ENCODE measurements around the gene ADO. TPM values are rescaled to one million over a fixed set of nuclear protein-coding genes. Genes with fewer than 3 reads are reported as not detected.

The ADO gene
- total and polyA plus RNA-seq, 2 of the 4 experiments (the other 2 are of a cell fraction), result 8.0 to 8.1 TPM

- Histone ChIP-seq H2BK15ac (ENCODE audit: low read depth, low read length) (no peak overlapping the region), H4K20me1 (ENCODE audit: insufficient read depth, low read length) (no peaks in the 10 kb centered on the region), H3K56ac (ENCODE audit: extremely low read depth, insufficient read depth, low read length) (no peak overlapping the region), H2AK5ac (ENCODE audit: low read depth, low read length) (no peak overlapping the region), H3K36me3 (ENCODE audit: control insufficient read depth, insufficient read depth, low read length) (no peaks in the 10 kb centered on the region), H3K9ac (ENCODE audit: low read depth, low read length) (no peak overlapping the region), H4K91ac (ENCODE audit: insufficient read depth, low read depth, low read length) (no peak overlapping the region), H3K27ac (ENCODE audit: insufficient read depth, low read length) (no peak overlapping the region), H3K14ac (replicated peaks; ENCODE audit: low read depth, low read length) (no peak overlapping the region), H3K4ac (ENCODE audit: low read depth, low read length) (no peak overlapping the region), H3K23ac (ENCODE audit: low read depth, low read length) (no peak overlapping the region), H3K4me2 (ENCODE audit: low read depth, low read length) (no peak overlapping the region), H3K9me1 (ENCODE audit: insufficient read depth, low read length) (no peaks in the 10 kb centered on the region), H2AFZ (replicated peaks; ENCODE audit: low read length, poor library complexity) (no peak overlapping the region), H3K9me3 (ENCODE audit: control insufficient read depth, insufficient read depth, low read length) (no peaks in the 10 kb centered on the region), H2BK120ac (ENCODE audit: low read depth, low read length) (no peak overlapping the region), H2AK9ac (replicated peaks; ENCODE audit: low read depth, low read length, poor library complexity) (no peak overlapping the region), H4K8ac (ENCODE audit: low read depth in 2 of 2, low read length in 2 of 2) (no peak overlapping the region), H2BK20ac (ENCODE audit: low read depth, low read length) (no peak overlapping the region), H3K4me3 (ENCODE audit: insufficient read depth, low read depth, low read length) (no peak overlapping the region), H3K27me3 (ENCODE audit: control insufficient read depth, insufficient read depth, low read length) (peaks cover 21% of the 10 kb centered on the region), H4K5ac (ENCODE audit: low read depth, low read length) (no peak overlapping the region), H3K79me1 (ENCODE audit: low read depth in 1 of 2, low read length in 2 of 2) (no peaks in the 10 kb centered on the region), H3K18ac (ENCODE audit: low read depth, low read length) (no peak overlapping the region), H2BK5ac (ENCODE audit: low read depth, low read length, poor library complexity, severe bottlenecking) (no peak overlapping the region), H3K4me1 (ENCODE audit: control insufficient read depth, insufficient read depth, low read length) (no peaks in the 10 kb centered on the region)
- BruUV-seq (replicated peaks), result no TSS peak
- ChIA-PET CTCF (no interaction called here), POLR2A (ENCODE audit: unreplicated experiment) (no interaction called here)
- in situ Hi-C loops (cut with MboI; ENCODE audit: low sequenced_read_pairs), result no loop called here
- ATAC-seq (ENCODE audit: low read depth), result no peak
- dilution Hi-C loops (cut with HindIII; ENCODE audit: low sequenced_read_pairs, unreplicated experiment), result no loop called here
- intact Hi-C loops (cut with micrococcal nuclease), result no loop called here
- TF ChIP-seq RFX5 (IDR thresholded peaks at IDR 0.05; ENCODE audit: low read depth, low read length), result no peak
- no peak for TF ChIP-seq POLR2A (IDR thresholded peaks at IDR 0.05; ENCODE audit: low read depth, low read length)
- TF ChIP-seq ELK1 (IDR thresholded peaks at IDR 0.05; ENCODE audit: borderline replicate concordance, low read depth, low read length), result no peak
- no peak for TF ChIP-seq CTCF (conservative IDR thresholded peaks at IDR 0.05; ENCODE audit: low read depth, low read length)
- TF ChIP-seq SMC3 (IDR thresholded peaks at IDR 0.05; ENCODE audit: low read depth, low read length), result no peak
- no peak for TF ChIP-seq BHLHE40 (IDR thresholded peaks at IDR 0.05; ENCODE audit: low read depth, low read length)
- no peak for TF ChIP-seq RCOR1 (IDR thresholded peaks at IDR 0.05; ENCODE audit: insufficient replicate concordance, low read length)
- no peak for TF ChIP-seq CEBPB (IDR thresholded peaks at IDR 0.05; ENCODE audit: low read depth, low read length)
- TF ChIP-seq FOS (IDR thresholded peaks at IDR 0.05; ENCODE audit: low read depth, low read length), result no peak
- no peak for TF ChIP-seq MAZ (IDR thresholded peaks at IDR 0.05; ENCODE audit: borderline replicate concordance, low read depth, low read length)
- TF ChIP-seq MXI1 (IDR thresholded peaks at IDR 0.05; ENCODE audit: borderline replicate concordance, low read depth, low read length), result no peak
- TF ChIP-seq CHD1 (IDR thresholded peaks at IDR 0.05; ENCODE audit: low read depth, low read length), result no peak
- no peak for TF ChIP-seq USF2 (IDR thresholded peaks at IDR 0.05; ENCODE audit: low read depth, low read length)
- TF ChIP-seq MAFK (IDR thresholded peaks at IDR 0.05; ENCODE audit: low read depth, low read length), result no peak
- no peak for TF ChIP-seq RAD21 (IDR thresholded peaks at IDR 0.05; ENCODE audit: low read length)
- TF ChIP-seq NFE2L2 (IDR thresholded peaks at IDR 0.05; ENCODE audit: low read depth, low read length), result no peak
- DNase-seq, result no peak
- WGBS, 2 experiments (ENCODE audit: extremely low coverage in 2 of 2, insufficient read length in 1 of 2), result no CpG with 5 or more reads among the region's 4 CpGs
Measured at GRCh38 chr10:62795762-62796161, 8.8 kb upstream of the ADO start.

All from IMR-90 (cell line).